Panc1 (cell line): ENCODE results near the gene CYP1A2. TPM values are rescaled to one million over a fixed set of nuclear protein-coding genes. Genes with fewer than 3 reads are reported as not detected.
"Not testable (repeated sequence)": the region's sequence is repeated elsewhere in the genome, so short reads cannot be mapped to it uniquely, and the experiment has no call there.

Experiments
- ATAC-seq: fragments of 200-7000 bp; cut with Tn5 transposase; 2 replicates; pipeline ENCODE4 v1.9.1; 2020; ENCODE audit warnings: mild to moderate bottlenecking, moderate library complexity
- BruUV-seq: library from RNA; stranded (reverse); fragments of 400-500 nt; replicated peaks from 2 replicates; lab custom pipeline; 2021; lab: Mats Ljungman, UMichigan
- CTCF ChIA-PET: fragments of 300-600 bp; sonication (Branson Sonifier 250); formaldehyde crosslinking; loops from one replicate; lab custom pipeline; 2022; ENCODE audit warnings: antibody characterized with exemption; lab: Charles Lee
- POLR2A ChIA-PET: fragments of 300-600 bp; sonication (Branson Sonifier 250); formaldehyde crosslinking; loops from one replicate; lab custom pipeline; 2022; ENCODE audit warnings: antibody characterized with exemption; lab: Charles Lee
- DNase-seq: peaks from one replicate; pipeline ENCODE4 v3.0.0-alpha.2; 2010; ENCODE audit warnings: low read depth, low spot score
- H3K27ac ChIP-seq: 2 replicates; pipeline ENCODE4 v1.5.1; 2011; ENCODE audit warnings: mild to moderate bottlenecking, low read length, inconsistent platforms
- H3K27me3 ChIP-seq: fragments of 200-500 bp; sonication (Bioruptor generic); 2 replicates; pipeline ENCODE4 v1.6.0; 2014; ENCODE audit warnings: low read length, inconsistent platforms; ENCODE audit not compliant: control insufficient read depth, insufficient read depth
- H3K36me3 ChIP-seq: fragments of 200-500 bp; sonication (Bioruptor generic); 2 replicates; pipeline ENCODE4 v1.5.1; 2014; ENCODE audit warnings: inconsistent platforms, mild to moderate bottlenecking, low read length, moderate library complexity; ENCODE audit not compliant: control insufficient read depth, insufficient read depth
- H3K4me1 ChIP-seq: 2 replicates; pipeline ENCODE4 v1.5.1; 2011; ENCODE audit warnings: inconsistent platforms, mild to moderate bottlenecking, low read length, moderate library complexity; ENCODE audit not compliant: control insufficient read depth, insufficient read depth
- H3K4me3 ChIP-seq, 2 experiments: 2 replicates each; pipeline ENCODE4 v1.5.1; 2011 to 2012; ENCODE audit warnings: low read depth in 2 of 2, low read length in 2 of 2, mild to moderate bottlenecking in 2 of 2, inconsistent platforms in 1 of 2, moderate library complexity in 1 of 2
- H3K9me3 ChIP-seq: fragments of 200-500 bp; sonication (Bioruptor generic); 2 replicates; pipeline ENCODE4 v1.5.1; 2014; ENCODE audit warnings: low read depth, mild to moderate bottlenecking, inconsistent platforms, low read length, moderate library complexity; ENCODE audit not compliant: control insufficient read depth, insufficient read depth
- CTCF ChIP-seq: fragments of 450-650 bp; IDR thresholded peaks from 2 replicates; pipeline ENCODE4 v1.5.1; 2017; ENCODE audit warnings: mild to moderate bottlenecking
- POLR2AphosphoS5 ChIP-seq: IDR thresholded peaks from 2 replicates; pipeline ENCODE4 v1.6.1; 2012; ENCODE audit warnings: mild to moderate bottlenecking, low read depth, low read length, moderate library complexity
- REST ChIP-seq, 2 experiments: IDR thresholded peaks; 2 replicates each; pipeline ENCODE4 v1.6.1; 2011 to 2012; ENCODE audit warnings: low read depth in 2 of 2, control low read depth in 1 of 2, low read length in 1 of 2, mild to moderate bottlenecking in 1 of 2, moderate library complexity in 1 of 2; ENCODE audit not compliant: insufficient read depth in 1 of 2
- SIN3A ChIP-seq: IDR thresholded peaks from 2 replicates; pipeline ENCODE4 v1.6.1; 2012; ENCODE audit warnings: low read depth, mild to moderate bottlenecking, low read length, moderate library complexity, borderline replicate concordance; ENCODE audit not compliant: insufficient read depth
- TCF7L2 ChIP-seq: IDR thresholded peaks from 2 replicates; pipeline ENCODE4 v1.6.1; 2011; ENCODE audit warnings: mild to moderate bottlenecking, low read depth, low read length, inconsistent platforms
- in situ Hi-C: cut with HindIII; loops from 2 replicates; pipeline ENCODE4 v1.10.0; 2016; ENCODE audit warnings: low sequenced_read_pairs, low pct_unique_long_range_greater_than_20kb
- intact Hi-C: fragments of 100-400 bp; cut with micrococcal nuclease; formaldehyde crosslinking; loops from one replicate; pipeline ENCODE4 v1.10.0; 2022; ENCODE audit not compliant: unreplicated experiment
- total RNA-seq: library from RNA; stranded (reverse); gene quantifications from one replicate; pipeline ENCODE4 v1.2.1, GENCODE V29; 2021; ENCODE audit not compliant: unreplicated experiment

The CYP1A2 gene
- total RNA-seq, 1 experiment from 2014 or later: not detected

- H3K9me3 ChIP-seq: no peaks in the 10 kb centered on the region
- CTCF ChIA-PET: no interaction called here
- no peaks in the 10 kb centered on the region for H3K36me3 ChIP-seq
- intact Hi-C loops: no loop called here
- POLR2A ChIA-PET: no interaction called here
- ATAC-seq: no peak
- TF ChIP-seq POLR2AphosphoS5: no peak
- no peak for TF ChIP-seq SIN3A
- BruUV-seq: no TSS peak
- in situ Hi-C loops: no loop called here
- no peak overlapping the region for H3K4me3 ChIP-seq
- no peaks in the 10 kb centered on the region for H3K4me1 ChIP-seq
- H3K27ac ChIP-seq: no peak overlapping the region
- DNase-seq: no peak
- H3K27me3 ChIP-seq: peaks cover 2% of the 10 kb centered on the region; the same call in 1 of the 2 replicates
Observed at GRCh38 chr15:74726774-74727164, 21.9 kb upstream of the CYP1A2 start.

- Histone ChIP-seq H3K27ac (no peak overlapping the region), H3K27me3 (peaks cover 2% of the 10 kb centered on the region; the same call in 1 of the 2 replicates), H3K4me1 (no peaks in the 10 kb centered on the region), H3K36me3 (no peaks in the 10 kb centered on the region), H3K9me3 (no peaks in the 10 kb centered on the region), H3K4me3 (no peak overlapping the region)
- ATAC-seq (no peak), DNase-seq (no peak)
- no TSS peak for BruUV-seq
- in situ Hi-C loops (no loop called here), intact Hi-C loops (no loop called here)
- TF ChIP-seq TCF7L2 (no peak), CTCF (no peak), SIN3A (no peak), REST (IDR thresholded peaks at IDR 0.05; ENCODE audit: insufficient read depth in 1 of 2, low read depth in 2 of 2, low read length in 1 of 2) (no peak), POLR2AphosphoS5 (no peak)
- ChIA-PET POLR2A (no interaction called here), CTCF (interaction anchor here (1.2 kb wide), 1 partner anchor 40 kb away, joined by 5 read pairs; no protein-coding TSS in a partner anchor)
Observed at GRCh38 chr15:74727727-74728126, 20.9 kb upstream of the CYP1A2 start.

GRCh38 chr15:74728699-74729098 lies 19.9 kb upstream of the CYP1A2 start:
- H3K27me3 ChIP-seq, in situ Hi-C loops, H3K36me3 ChIP-seq, H3K4me1 ChIP-seq, POLR2A ChIA-PET, intact Hi-C loops, H3K27ac ChIP-seq, BruUV-seq, H3K4me3 ChIP-seq, H3K9me3 ChIP-seq, DNase-seq, CTCF ChIA-PET, ATAC-seq: not testable (repeated sequence)

- intact Hi-C loops, H3K9me3 ChIP-seq, H3K4me3 ChIP-seq, H3K36me3 ChIP-seq, BruUV-seq, H3K4me1 ChIP-seq, in situ Hi-C loops, POLR2A ChIA-PET, H3K27ac ChIP-seq, CTCF ChIA-PET, H3K27me3 ChIP-seq, DNase-seq, ATAC-seq: not testable (repeated sequence)
Observed at GRCh38 chr15:74729372-74729771, 19.3 kb upstream of the CYP1A2 start.
